Activated CD4-positive, alpha-beta T cell treated with anti-CD3 and anti-CD28 coated beads, Interleukin-2, amount 10 ng/mL, durations not matched to agents 24 days and 14 days (primary cell): ENCODE data around the gene DEGS2. TPM values are rescaled to one million over a fixed set of nuclear protein-coding genes. Genes with fewer than 3 reads are reported as not detected.
A peak's percentile ranks its signal among the peaks of the same experiment; 100 is the strongest.

Experiments used
- DNase-seq: peaks from one replicate; pipeline ENCODE4 v3.0.0; 2022
- H3K27ac Mint-ChIP-seq: one replicate; pipeline ENCODE4 v1.8.0; 2022; ENCODE audit warnings: mild to moderate bottlenecking, mixed read lengths
- H3K27me3 Mint-ChIP-seq: one replicate; pipeline ENCODE4 v1.8.0; 2022; ENCODE audit warnings: mixed read lengths
- H3K36me3 Mint-ChIP-seq: one replicate; pipeline ENCODE4 v1.8.0; 2022; ENCODE audit warnings: low read depth, mild to moderate bottlenecking, mixed read lengths
- H3K4me1 Mint-ChIP-seq: one replicate; pipeline ENCODE4 v1.8.0; 2021; ENCODE audit warnings: mixed read lengths
- H3K4me3 Mint-ChIP-seq: one replicate; pipeline ENCODE4 v1.8.0; 2022; ENCODE audit warnings: mild to moderate bottlenecking, moderate library complexity, mixed read lengths
- H3K9me3 Mint-ChIP-seq: one replicate; pipeline ENCODE4 v1.8.0; 2021; ENCODE audit warnings: mixed read lengths
- intact Hi-C: fragments of 100-400 bp; cut with micrococcal nuclease; formaldehyde crosslinking; loops from one replicate; pipeline ENCODE4 v1.15.1; 2023
- total RNA-seq: library from RNA; stranded (reverse); gene quantifications from 2 replicates; pipeline ENCODE4 v1.2.3, GENCODE V29; 2022

Gene DEGS2
- total RNA-seq, 1 donor from 2014 or later, result 0.35 TPM

GRCh38 chr14:100140452-100141078, 18.9 kb downstream of the DEGS2 start:
- no peaks in the 10 kb centered on the region for H3K9me3 Mint-ChIP-seq
- no peak for DNase-seq
- H3K27ac Mint-ChIP-seq, result no peak overlapping the region
- H3K27me3 Mint-ChIP-seq, result no peaks in the 10 kb centered on the region
- H3K4me3 Mint-ChIP-seq, result no peak overlapping the region
- H3K4me1 Mint-ChIP-seq, result peaks cover 2% of the 10 kb centered on the region
- intact Hi-C loops, result no loop called here
- H3K36me3 Mint-ChIP-seq, result peaks cover 44% of the 10 kb centered on the region

GRCh38 chr14:100138955-100139354, 20.5 kb downstream of the DEGS2 start:
- no peak for DNase-seq
- intact Hi-C loops, result no loop called here
- Mint-ChIP-seq H3K4me3 (no peak overlapping the region), H3K36me3 (peaks cover 59% of the 10 kb centered on the region), H3K9me3 (no peaks in the 10 kb centered on the region), H3K27ac (peak overlapping the region; percentile 20), H3K27me3 (no peaks in the 10 kb centered on the region), H3K4me1 (peaks cover 2% of the 10 kb centered on the region)

- no peak for DNase-seq
- no peak overlapping the region for H3K4me3 Mint-ChIP-seq
- peaks cover 2% of the 10 kb centered on the region for H3K4me1 Mint-ChIP-seq
- H3K36me3 Mint-ChIP-seq, result peaks cover 64% of the 10 kb centered on the region
- H3K9me3 Mint-ChIP-seq, result no peaks in the 10 kb centered on the region
- intact Hi-C loops, result no loop called here
- no peak overlapping the region for H3K27ac Mint-ChIP-seq
- no peaks in the 10 kb centered on the region for H3K27me3 Mint-ChIP-seq
These were observed 21.2 kb downstream of the DEGS2 start for GRCh38 chr14:100138082-100138787.

GRCh38 chr14:100137173-100137572, 22.3 kb downstream of the DEGS2 start:
- Mint-ChIP-seq H3K4me1 (peaks cover 2% of the 10 kb centered on the region), H3K27me3 (no peaks in the 10 kb centered on the region), H3K4me3 (no peak overlapping the region), H3K9me3 (no peaks in the 10 kb centered on the region), H3K36me3 (peaks cover 68% of the 10 kb centered on the region), H3K27ac (no peak overlapping the region)
- DNase-seq, result no peak
- intact Hi-C loops, result no loop called here

- intact Hi-C loops, result no loop called here
- H3K36me3 Mint-ChIP-seq, result peaks cover 76% of the 10 kb centered on the region
- H3K4me1 Mint-ChIP-seq, result peaks cover 5% of the 10 kb centered on the region
- no peaks in the 10 kb centered on the region for H3K9me3 Mint-ChIP-seq
- H3K27ac Mint-ChIP-seq, result peak overlapping the region; percentile 11
- H3K27me3 Mint-ChIP-seq, result no peaks in the 10 kb centered on the region
- DNase-seq, result no peak
- no peak overlapping the region for H3K4me3 Mint-ChIP-seq
These were observed 23.7 kb downstream of the DEGS2 start for GRCh38 chr14:100135784-100136183.

GRCh38 chr14:100135073-100135472, 24.4 kb downstream of the DEGS2 start:
- H3K36me3 Mint-ChIP-seq, result peaks cover 79% of the 10 kb centered on the region
- intact Hi-C loops, result no loop called here
- no peak overlapping the region for H3K4me3 Mint-ChIP-seq
- H3K9me3 Mint-ChIP-seq, result no peaks in the 10 kb centered on the region
- H3K4me1 Mint-ChIP-seq, result peaks cover 5% of the 10 kb centered on the region
- no peaks in the 10 kb centered on the region for H3K27me3 Mint-ChIP-seq
- no peak overlapping the region for H3K27ac Mint-ChIP-seq
- DNase-seq, result no peak

GRCh38 chr14:100134586-100134985, 24.9 kb downstream of the DEGS2 start:
- no peaks in the 10 kb centered on the region for H3K9me3 Mint-ChIP-seq
- peaks cover 4% of the 10 kb centered on the region for H3K4me1 Mint-ChIP-seq
- no peak for DNase-seq
- no peak overlapping the region for H3K4me3 Mint-ChIP-seq
- no peaks in the 10 kb centered on the region for H3K27me3 Mint-ChIP-seq
- intact Hi-C loops, result no loop called here
- peaks cover 80% of the 10 kb centered on the region for H3K36me3 Mint-ChIP-seq
- H3K27ac Mint-ChIP-seq, result no peak overlapping the region

GRCh38 chr14:100132903-100133510, 26.4 kb downstream of the DEGS2 start:
- DNase-seq, result no peak
- H3K9me3 Mint-ChIP-seq, result no peaks in the 10 kb centered on the region
- H3K4me3 Mint-ChIP-seq, result no peak overlapping the region
- peaks cover 76% of the 10 kb centered on the region for H3K36me3 Mint-ChIP-seq
- no peaks in the 10 kb centered on the region for H3K27me3 Mint-ChIP-seq
- intact Hi-C loops, result no loop called here
- peaks cover 3% of the 10 kb centered on the region for H3K4me1 Mint-ChIP-seq
- H3K27ac Mint-ChIP-seq, result no peak overlapping the region

- Mint-ChIP-seq H3K4me1 (peaks cover 3% of the 10 kb centered on the region), H3K9me3 (no peaks in the 10 kb centered on the region), H3K27ac (peak overlapping the region; percentile 29), H3K27me3 (no peaks in the 10 kb centered on the region), H3K4me3 (no peak overlapping the region), H3K36me3 (peaks cover 75% of the 10 kb centered on the region)
- intact Hi-C loops, result no loop called here
- no peak for DNase-seq
These were observed 27.1 kb downstream of the DEGS2 start for GRCh38 chr14:100132161-100132902.

- Mint-ChIP-seq H3K27me3 (no peaks in the 10 kb centered on the region), H3K36me3 (peaks cover 74% of the 10 kb centered on the region), H3K27ac (peak overlapping the region; percentile 77), H3K9me3 (no peaks in the 10 kb centered on the region), H3K4me3 (no peak overlapping the region), H3K4me1 (peaks cover 3% of the 10 kb centered on the region)
- no peak for DNase-seq
- intact Hi-C loops, result no loop called here
These were observed 28.3 kb downstream of the DEGS2 start for GRCh38 chr14:100131181-100131580.

GRCh38 chr14:100130521-100130920, 28.9 kb downstream of the DEGS2 start:
- no peak overlapping the region for H3K27ac Mint-ChIP-seq
- no peaks in the 10 kb centered on the region for H3K9me3 Mint-ChIP-seq
- H3K27me3 Mint-ChIP-seq, result no peaks in the 10 kb centered on the region
- intact Hi-C loops, result no loop called here
- no peak for DNase-seq
- H3K4me1 Mint-ChIP-seq, result peaks cover 3% of the 10 kb centered on the region
- peaks cover 73% of the 10 kb centered on the region for H3K36me3 Mint-ChIP-seq
- H3K4me3 Mint-ChIP-seq, result no peak overlapping the region

GRCh38 chr14:100129161-100129589, 30.3 kb downstream of the DEGS2 start:
- H3K27me3 Mint-ChIP-seq, result no peaks in the 10 kb centered on the region
- DNase-seq, result no peak
- intact Hi-C loops, result no loop called here
- H3K9me3 Mint-ChIP-seq, result no peaks in the 10 kb centered on the region
- peaks cover 3% of the 10 kb centered on the region for H3K4me1 Mint-ChIP-seq
- no peak overlapping the region for H3K4me3 Mint-ChIP-seq
- H3K27ac Mint-ChIP-seq, result no peak overlapping the region
- H3K36me3 Mint-ChIP-seq, result peaks cover 70% of the 10 kb centered on the region

GRCh38 chr14:100128688-100129087, 30.8 kb downstream of the DEGS2 start:
- DNase-seq, result no peak
- intact Hi-C loops, result no loop called here
- H3K27me3 Mint-ChIP-seq, result no peaks in the 10 kb centered on the region
- H3K4me1 Mint-ChIP-seq, result peaks cover 3% of the 10 kb centered on the region
- H3K9me3 Mint-ChIP-seq, result no peaks in the 10 kb centered on the region
- H3K36me3 Mint-ChIP-seq, result peaks cover 66% of the 10 kb centered on the region
- H3K27ac Mint-ChIP-seq, result no peak overlapping the region
- H3K4me3 Mint-ChIP-seq, result no peak overlapping the region
